Lower lobe of right lung (tissue), 2 donors: ENCODE measurements around the gene FBXO45. TPM values are rescaled to one million over a fixed set of nuclear protein-coding genes. Genes with fewer than 3 reads are reported as not detected.

Source experiments
- ATAC-seq, 2 donors: fragments of 200-7000 bp; cut with Tn5 transposase; one replicate each; pipeline ENCODE4 v1.9.1; 2020 to 2022; ENCODE audit warnings: mild to moderate bottlenecking in 2 of 2, moderate library complexity in 2 of 2
- DNase-seq: peaks from one replicate; pipeline ENCODE4 v3.0.0-alpha.2; 2020
- H3K27ac ChIP-seq: fragments of 200-600 bp; one replicate; pipeline ENCODE4 v1.8.0; 2022
- H3K27me3 ChIP-seq: fragments of 200-600 bp; one replicate; pipeline ENCODE4 v1.8.0; 2022; ENCODE audit warnings: low read depth
- H3K36me3 ChIP-seq: fragments of 200-600 bp; one replicate; pipeline ENCODE4 v1.8.0; 2022; ENCODE audit warnings: mild to moderate bottlenecking
- H3K4me1 ChIP-seq: fragments of 200-600 bp; one replicate; pipeline ENCODE4 v1.8.0; 2022
- H3K4me3 ChIP-seq: fragments of 200-600 bp; one replicate; pipeline ENCODE4 v1.8.0; 2022; ENCODE audit warnings: mild to moderate bottlenecking
- H3K9me3 ChIP-seq: fragments of 200-600 bp; one replicate; pipeline ENCODE4 v1.8.0; 2022
- CTCF ChIP-seq: fragments of 200-600 bp; IDR thresholded peaks from one replicate; pipeline ENCODE4 v1.8.0; 2022; ENCODE audit warnings: antibody characterized with exemption, mild to moderate bottlenecking
- intact Hi-C: fragments of 100-400 bp; cut with DNase I; formaldehyde crosslinking; loops from one replicate; pipeline ENCODE4 v1.11.0; 2022
- total RNA-seq: library from RNA; stranded (reverse); fragmentation: NEBNext Ultra II Directional; extraction: Animal tissue kit (Norgen Biotek cat#: 25700); gene quantifications from one replicate; pipeline ENCODE4 v1.2.1, GENCODE V29; 2021
- donor health status: DM: no; HTN: yes; CAD: no; lungs with severe emphysema.

The FBXO45 gene
- total RNA-seq, 1 donor from 2014 or later: 7.3 TPM

GRCh38 chr3:196552253-196552652 lies 16.2 kb upstream of the FBXO45 start:
- ATAC-seq (no peak), DNase-seq (no peak)
- no peaks in the 10 kb centered on the region for H3K9me3 ChIP-seq
- intact Hi-C loops: no loop called here
- H3K27me3 ChIP-seq: no peaks in the 10 kb centered on the region
- peaks cover 7% of the 10 kb centered on the region for H3K36me3 ChIP-seq
- H3K4me3 ChIP-seq: no peak overlapping the region
- no peak overlapping the region for H3K27ac ChIP-seq
- H3K4me1 ChIP-seq: no peaks in the 10 kb centered on the region
- TF ChIP-seq CTCF: no peak

- no peak for DNase-seq
- Histone ChIP-seq H3K27ac (no peak overlapping the region), H3K27me3 (no peaks in the 10 kb centered on the region), H3K4me1 (no peaks in the 10 kb centered on the region), H3K9me3 (no peaks in the 10 kb centered on the region), H3K4me3 (no peak overlapping the region), H3K36me3 (peaks cover 7% of the 10 kb centered on the region)
- intact Hi-C loops: no loop called here
- ATAC-seq: no peak
- no peak for TF ChIP-seq CTCF
These were observed 14.9 kb upstream of the FBXO45 start for GRCh38 chr3:196553551-196553950.

GRCh38 chr3:196554205-196554604 lies 14.3 kb upstream of the FBXO45 start:
- Histone ChIP-seq H3K4me3 (no peak overlapping the region), H3K27me3 (no peaks in the 10 kb centered on the region), H3K9me3 (no peaks in the 10 kb centered on the region), H3K27ac (no peak overlapping the region), H3K36me3 (peaks cover 11% of the 10 kb centered on the region), H3K4me1 (no peaks in the 10 kb centered on the region)
- TF ChIP-seq CTCF: no peak
- no peak for DNase-seq
- no peak for ATAC-seq
- intact Hi-C loops: no loop called here

- H3K36me3 ChIP-seq: peaks cover 19% of the 10 kb centered on the region
- H3K27ac ChIP-seq: no peak overlapping the region
- no peaks in the 10 kb centered on the region for H3K9me3 ChIP-seq
- no peak for ATAC-seq
- TF ChIP-seq CTCF: no peak
- no peaks in the 10 kb centered on the region for H3K4me1 ChIP-seq
- no peak overlapping the region for H3K4me3 ChIP-seq
- no peaks in the 10 kb centered on the region for H3K27me3 ChIP-seq
- DNase-seq: no peak
- intact Hi-C loops: no loop called here
These were observed 13.2 kb upstream of the FBXO45 start for GRCh38 chr3:196555295-196555694.

- intact Hi-C loops: no loop called here
- no peaks in the 10 kb centered on the region for H3K27me3 ChIP-seq
- peaks cover 30% of the 10 kb centered on the region for H3K36me3 ChIP-seq
- no peaks in the 10 kb centered on the region for H3K4me1 ChIP-seq
- no peak overlapping the region for H3K27ac ChIP-seq
- no peak for TF ChIP-seq CTCF
- no peak overlapping the region for H3K4me3 ChIP-seq
- DNase-seq (no peak), ATAC-seq (no peak)
- H3K9me3 ChIP-seq: no peaks in the 10 kb centered on the region
These were observed 11.2 kb upstream of the FBXO45 start for GRCh38 chr3:196557236-196557635.

- Histone ChIP-seq H3K4me3 (no peak overlapping the region), H3K36me3 (peaks cover 30% of the 10 kb centered on the region), H3K27ac (no peak overlapping the region), H3K27me3 (no peaks in the 10 kb centered on the region), H3K9me3 (no peaks in the 10 kb centered on the region), H3K4me1 (no peaks in the 10 kb centered on the region)
- ATAC-seq: no peak
- no peak for DNase-seq
- no peak for TF ChIP-seq CTCF
- intact Hi-C loops: no loop called here
These were observed 10.0 kb upstream of the FBXO45 start for GRCh38 chr3:196558476-196558875.
